Esophagus muscularis mucosa (tissue), 4 donors: ENCODE measurements around the gene SLC4A3.

ENCODE experiments used
- EP300 ChIP-seq: sonication (generic); formaldehyde crosslinking; IDR thresholded peaks from one replicate; pipeline ENCODE4 v1.6.1; 2017; ENCODE audit warnings: antibody characterized with exemption
- POLR2A ChIP-seq: fragments of 450-650 bp; IDR thresholded peaks from one replicate; pipeline ENCODE4 v1.6.1; 2017; ENCODE audit warnings: antibody characterized with exemption, moderate library complexity, mild to moderate bottlenecking, low read depth
- POLR2AphosphoS5 ChIP-seq, 2 donors: sonication (generic); formaldehyde crosslinking; IDR thresholded peaks; one replicate each; pipeline ENCODE4 v1.6.1; 2017; ENCODE audit warnings: antibody characterized with exemption in 2 of 2
- TF ChIP-seq, protein P1 (sequence below), 3 experiments: fragments of 200-600 bp in 2 of 3; fragments of 450-650 bp in 1 of 3; sonication (generic) in 2 of 3; IDR thresholded peaks; one replicate each; pipeline ENCODE4 v1.5.1; 2017 to 2019; ENCODE audit warnings: antibody characterized with exemption in 3 of 3, mild to moderate bottlenecking in 2 of 3, moderate library complexity in 1 of 3

DNA sequence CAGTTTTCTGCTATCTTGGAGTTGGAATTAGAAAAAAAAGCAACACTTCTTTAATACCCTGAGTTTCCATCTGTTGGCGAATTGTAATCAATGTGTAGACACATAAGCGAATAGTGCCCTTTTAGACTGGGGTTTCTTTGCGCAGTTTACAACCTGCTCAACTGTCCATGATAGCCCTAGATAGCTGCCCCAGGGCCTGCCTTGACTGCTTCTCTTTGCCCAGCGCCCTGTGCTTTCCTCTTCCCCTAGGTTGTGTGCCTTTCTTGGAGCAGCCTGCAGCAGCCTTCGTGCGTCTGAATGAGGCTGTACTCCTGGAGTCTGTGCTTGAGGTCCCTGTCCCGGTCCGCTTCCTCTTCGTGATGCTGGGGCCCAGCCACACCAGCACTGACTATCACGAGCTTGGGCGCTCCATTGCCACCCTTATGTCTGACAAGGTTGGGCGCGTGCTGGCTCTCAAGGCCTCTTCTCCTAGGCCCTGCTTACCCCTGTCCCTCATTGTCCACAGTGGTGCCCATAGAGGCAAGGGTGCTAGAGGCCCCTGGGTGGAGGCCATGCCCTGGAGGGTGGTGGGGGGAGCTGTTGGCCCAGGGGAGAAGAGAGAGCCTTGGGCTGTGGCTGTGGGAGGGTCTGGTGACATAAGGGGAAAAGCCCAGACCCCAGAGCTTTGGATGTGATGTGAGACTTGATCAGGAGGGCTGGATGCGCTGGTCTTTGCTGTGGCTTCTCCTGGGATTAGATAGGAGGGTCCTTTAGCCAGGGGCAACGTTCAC lies 6.9 kb downstream of the SLC4A3 start:
- TF ChIP-seq, protein P1, sequence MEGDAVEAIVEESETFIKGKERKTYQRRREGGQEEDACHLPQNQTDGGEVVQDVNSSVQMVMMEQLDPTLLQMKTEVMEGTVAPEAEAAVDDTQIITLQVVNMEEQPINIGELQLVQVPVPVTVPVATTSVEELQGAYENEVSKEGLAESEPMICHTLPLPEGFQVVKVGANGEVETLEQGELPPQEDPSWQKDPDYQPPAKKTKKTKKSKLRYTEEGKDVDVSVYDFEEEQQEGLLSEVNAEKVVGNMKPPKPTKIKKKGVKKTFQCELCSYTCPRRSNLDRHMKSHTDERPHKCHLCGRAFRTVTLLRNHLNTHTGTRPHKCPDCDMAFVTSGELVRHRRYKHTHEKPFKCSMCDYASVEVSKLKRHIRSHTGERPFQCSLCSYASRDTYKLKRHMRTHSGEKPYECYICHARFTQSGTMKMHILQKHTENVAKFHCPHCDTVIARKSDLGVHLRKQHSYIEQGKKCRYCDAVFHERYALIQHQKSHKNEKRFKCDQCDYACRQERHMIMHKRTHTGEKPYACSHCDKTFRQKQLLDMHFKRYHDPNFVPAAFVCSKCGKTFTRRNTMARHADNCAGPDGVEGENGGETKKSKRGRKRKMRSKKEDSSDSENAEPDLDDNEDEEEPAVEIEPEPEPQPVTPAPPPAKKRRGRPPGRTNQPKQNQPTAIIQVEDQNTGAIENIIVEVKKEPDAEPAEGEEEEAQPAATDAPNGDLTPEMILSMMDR (IDR thresholded peaks at IDR 0.05): no peak
- TF ChIP-seq EP300 (no peak), POLR2A (no peak), POLR2AphosphoS5 (IDR thresholded peaks at IDR 0.05) (no peak)
